ENCODE measurements around the gene SMIM8.

SMIM8 gene

DNA sequence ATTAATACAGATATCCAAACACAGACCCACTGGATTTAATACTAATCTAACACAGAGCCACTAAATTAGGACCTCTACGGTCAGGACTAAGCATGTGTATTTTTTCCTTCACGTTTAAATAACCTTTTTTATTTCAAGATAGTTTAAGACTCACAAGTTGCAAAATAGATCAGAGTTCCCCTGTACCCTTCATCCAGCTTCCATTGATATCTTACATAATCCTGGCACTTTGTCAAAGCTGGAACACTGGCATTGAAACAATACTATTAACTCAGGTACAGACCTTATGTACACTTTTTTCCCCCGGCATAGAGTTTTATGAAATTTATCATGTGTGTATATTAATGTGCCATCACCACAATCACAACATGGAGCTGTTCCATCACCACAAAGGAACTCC lies 24.3 kb downstream of the SMIM8 start:
- H3K4me1 ChIP-seq (ENCODE audit: insufficient read depth, low read length), result no peaks in the 10 kb centered on the region
- ATAC-seq (ENCODE audit: insufficient read depth, low read depth), result no peak
- no peaks in the 10 kb centered on the region for H3K79me2 ChIP-seq (ENCODE audit: insufficient read depth, low read length)
- no peak for DNase-seq
- no peaks in the 10 kb centered on the region for H4K20me1 ChIP-seq (ENCODE audit: insufficient read depth, low read length)
- no peak overlapping the region for H3K4me3 ChIP-seq (ENCODE audit: low read depth in 1 of 2, low read length in 2 of 2)
- H3K27me3 ChIP-seq (ENCODE audit: insufficient read depth, low read length, poor library complexity), result no peaks in the 10 kb centered on the region
- H3K9ac ChIP-seq (ENCODE audit: low read depth, low read length), result no peak overlapping the region
- no peak overlapping the region for H3K4me2 ChIP-seq (ENCODE audit: insufficient read depth, low read length)
- H3K36me3 ChIP-seq (ENCODE audit: insufficient read depth, low read length), result peaks cover 7% of the 10 kb centered on the region; the same call in 1 of the 2 replicates
- no peaks in the 10 kb centered on the region for H3K9me3 ChIP-seq (ENCODE audit: insufficient read depth, low read length, severe bottlenecking)
- H3K27ac ChIP-seq (ENCODE audit: low read length), result no peak overlapping the region
- no peak for TF ChIP-seq EZH2 (IDR thresholded peaks at IDR 0.05; ENCODE audit: borderline replicate concordance, low read depth, low read length, severe bottlenecking)
- no peak overlapping the region for H2AFZ ChIP-seq (ENCODE audit: low read depth, low read length)

DNA sequence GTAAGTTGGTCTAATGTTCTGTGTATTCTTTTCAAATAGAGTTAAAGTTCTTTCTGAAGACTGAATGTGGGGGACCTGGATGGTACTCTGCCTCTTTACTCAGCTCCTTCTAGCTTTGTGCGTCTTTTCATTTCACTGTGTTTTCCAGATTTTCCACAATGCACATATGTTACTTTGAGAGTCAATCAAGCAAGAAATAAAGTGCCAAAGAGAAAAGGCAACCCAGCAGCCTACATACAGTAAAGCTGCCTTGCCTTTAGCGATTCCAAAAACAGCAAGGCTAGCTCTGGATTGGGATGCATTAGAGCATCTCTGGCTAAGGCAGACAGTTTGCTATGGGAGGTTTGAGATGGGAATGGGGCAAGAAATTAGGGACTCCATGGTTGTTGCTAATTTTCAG lies 27.5 kb downstream of the SMIM8 start:
- no peaks in the 10 kb centered on the region for H3K27me3 ChIP-seq (ENCODE audit: insufficient read depth, low read length, poor library complexity)
- H4K20me1 ChIP-seq (ENCODE audit: insufficient read depth, low read length), result no peaks in the 10 kb centered on the region
- TF ChIP-seq CTCF (IDR thresholded peaks at IDR 0.05; ENCODE audit: borderline replicate concordance, extremely low read depth, low read length, poor library complexity, severe bottlenecking) (no peak), EZH2 (IDR thresholded peaks at IDR 0.05; ENCODE audit: borderline replicate concordance, low read depth, low read length, severe bottlenecking) (no peak)
- H2AFZ ChIP-seq (ENCODE audit: low read depth, low read length), result no peak overlapping the region
- no peaks in the 10 kb centered on the region for H3K36me3 ChIP-seq (ENCODE audit: insufficient read depth, low read length)
- ATAC-seq (ENCODE audit: insufficient read depth, low read depth), result no peak
- H3K4me2 ChIP-seq (ENCODE audit: insufficient read depth, low read length), result no peak overlapping the region
- H3K9ac ChIP-seq (ENCODE audit: low read depth, low read length), result no peak overlapping the region
- no peak overlapping the region for H3K4me3 ChIP-seq (ENCODE audit: low read depth in 1 of 2, low read length in 2 of 2)
- H3K4me1 ChIP-seq (ENCODE audit: insufficient read depth, low read length), result no peaks in the 10 kb centered on the region
- DNase-seq, result no peak
- H3K79me2 ChIP-seq (ENCODE audit: insufficient read depth, low read length), result no peaks in the 10 kb centered on the region
- H3K9me3 ChIP-seq (ENCODE audit: insufficient read depth, low read length, severe bottlenecking), result no peaks in the 10 kb centered on the region
- no peak overlapping the region for H3K27ac ChIP-seq (ENCODE audit: low read length)

DNA sequence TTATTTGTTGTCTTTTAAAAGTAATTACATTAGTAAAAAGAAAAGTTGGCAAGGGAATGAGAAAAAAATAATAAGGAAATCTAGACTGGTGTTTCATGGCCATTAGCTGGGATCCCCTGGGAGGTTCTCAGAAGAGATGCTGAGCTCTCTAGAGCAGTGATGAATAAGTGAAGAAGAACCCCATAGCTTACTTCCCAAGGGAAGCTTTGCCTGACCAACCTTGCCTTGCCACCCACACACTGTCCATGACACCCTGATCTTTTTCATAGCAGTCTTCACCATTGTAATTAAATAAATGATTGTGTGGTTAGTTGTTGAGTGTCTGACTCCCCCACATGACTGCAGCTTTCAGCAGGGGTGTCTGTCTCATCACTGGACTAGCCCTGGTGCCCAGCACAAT lies 28.1 kb downstream of the SMIM8 start:
- ATAC-seq (ENCODE audit: insufficient read depth, low read depth), result no peak
- Histone ChIP-seq H3K4me1 (ENCODE audit: insufficient read depth, low read length) (no peaks in the 10 kb centered on the region), H3K36me3 (ENCODE audit: insufficient read depth, low read length) (no peaks in the 10 kb centered on the region), H3K9ac (ENCODE audit: low read depth, low read length) (no peak overlapping the region), H3K9me3 (ENCODE audit: insufficient read depth, low read length, severe bottlenecking) (no peaks in the 10 kb centered on the region), H3K27ac (ENCODE audit: low read length) (no peak overlapping the region), H3K4me2 (ENCODE audit: insufficient read depth, low read length) (no peak overlapping the region), H4K20me1 (ENCODE audit: insufficient read depth, low read length) (no peaks in the 10 kb centered on the region), H3K79me2 (ENCODE audit: insufficient read depth, low read length) (no peaks in the 10 kb centered on the region), H2AFZ (ENCODE audit: low read depth, low read length) (no peak overlapping the region), H3K27me3 (ENCODE audit: insufficient read depth, low read length, poor library complexity) (no peaks in the 10 kb centered on the region), H3K4me3 (ENCODE audit: low read depth in 1 of 2, low read length in 2 of 2) (no peak overlapping the region)
- TF ChIP-seq CTCF (IDR thresholded peaks at IDR 0.05; ENCODE audit: borderline replicate concordance, extremely low read depth, low read length, poor library complexity, severe bottlenecking), result no peak
- no peak for TF ChIP-seq EZH2 (IDR thresholded peaks at IDR 0.05; ENCODE audit: borderline replicate concordance, low read depth, low read length, severe bottlenecking)
- DNase-seq, result no peak

- no peak for TF ChIP-seq CTCF (IDR thresholded peaks at IDR 0.05; ENCODE audit: borderline replicate concordance, extremely low read depth, low read length, poor library complexity, severe bottlenecking)
- TF ChIP-seq EZH2 (IDR thresholded peaks at IDR 0.05; ENCODE audit: borderline replicate concordance, low read depth, low read length, severe bottlenecking), result no peak
- no peaks in the 10 kb centered on the region for H4K20me1 ChIP-seq (ENCODE audit: insufficient read depth, low read length)
- H3K4me3 ChIP-seq (ENCODE audit: low read depth in 1 of 2, low read length in 2 of 2), result no peak overlapping the region
- no peaks in the 10 kb centered on the region for H3K79me2 ChIP-seq (ENCODE audit: insufficient read depth, low read length)
- no peak overlapping the region for H3K9ac ChIP-seq (ENCODE audit: low read depth, low read length)
- ATAC-seq (ENCODE audit: insufficient read depth, low read depth), result no peak
- DNase-seq, result no peak
- H3K36me3 ChIP-seq (ENCODE audit: insufficient read depth, low read length), result no peaks in the 10 kb centered on the region
- H3K4me2 ChIP-seq (ENCODE audit: insufficient read depth, low read length), result no peak overlapping the region
- no peak overlapping the region for H2AFZ ChIP-seq (ENCODE audit: low read depth, low read length)
- H3K27ac ChIP-seq (ENCODE audit: low read length), result no peak overlapping the region
- no peaks in the 10 kb centered on the region for H3K9me3 ChIP-seq (ENCODE audit: insufficient read depth, low read length, severe bottlenecking)
- H3K4me1 ChIP-seq (ENCODE audit: insufficient read depth, low read length), result no peaks in the 10 kb centered on the region
- H3K27me3 ChIP-seq (ENCODE audit: insufficient read depth, low read length, poor library complexity), result no peaks in the 10 kb centered on the region
Measured at GRCh38 chr6:87351583-87351982, 29.2 kb downstream of the SMIM8 start.
